Cerebellar cortex (tissue), 1 donor: ENCODE data around the gene C6.
"Not testable (repeated sequence)": the region's sequence is repeated elsewhere in the genome, so short reads cannot be mapped to it uniquely, and the experiment has no call there.

Experiments
- DNase-seq: peaks from one replicate; pipeline ENCODE4 v3.0.0-alpha.2; 2015; ENCODE audit warnings: low spot score

Gene C6

DNA sequence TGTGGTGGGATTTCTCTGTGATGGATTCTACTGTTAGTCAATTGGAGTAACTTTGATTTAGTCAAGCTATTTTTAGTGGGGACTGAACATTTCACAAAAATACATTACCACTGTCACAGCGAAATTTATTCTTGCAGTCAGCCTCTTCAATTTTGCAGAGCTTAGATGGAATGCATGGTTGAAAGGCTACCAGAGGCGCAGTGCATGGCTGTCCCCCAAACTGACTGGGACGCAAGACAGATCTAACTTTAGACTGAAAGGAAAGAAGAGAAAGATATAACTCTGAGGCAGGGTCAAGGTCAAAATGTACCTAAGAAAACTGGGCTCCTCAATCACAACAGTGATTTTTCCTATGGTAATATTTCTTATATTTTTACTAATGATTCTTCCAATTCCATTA, 13.7 kb downstream of the C6 start:
- no peak for DNase-seq

- no peak for DNase-seq
Measured at GRCh38 chr5:41196197-41196596, 17.1 kb downstream of the C6 start.

DNA sequence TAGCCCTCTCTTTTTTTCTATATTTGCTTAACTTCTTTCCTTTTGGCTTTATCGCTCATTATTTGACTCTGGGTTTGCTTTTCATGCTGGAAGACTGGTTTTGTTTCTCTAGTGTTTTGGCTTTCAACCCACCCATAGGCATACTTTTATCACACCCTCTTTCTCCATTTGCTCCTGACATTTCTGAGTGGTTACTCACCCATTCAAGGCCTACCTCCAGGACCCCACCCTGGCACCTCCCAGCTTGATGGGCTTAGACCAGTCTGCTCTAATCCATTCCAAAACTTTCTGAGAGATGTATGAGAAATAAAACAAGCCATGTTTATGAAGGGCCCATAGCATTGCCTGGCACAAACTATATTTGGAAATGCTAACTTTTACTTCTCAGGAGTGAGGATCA, 18.1 kb downstream of the C6 start:
- DNase-seq: no peak

GRCh38 chr5:41194339-41194738, 19.0 kb downstream of the C6 start:
- DNase-seq: no peak

DNA sequence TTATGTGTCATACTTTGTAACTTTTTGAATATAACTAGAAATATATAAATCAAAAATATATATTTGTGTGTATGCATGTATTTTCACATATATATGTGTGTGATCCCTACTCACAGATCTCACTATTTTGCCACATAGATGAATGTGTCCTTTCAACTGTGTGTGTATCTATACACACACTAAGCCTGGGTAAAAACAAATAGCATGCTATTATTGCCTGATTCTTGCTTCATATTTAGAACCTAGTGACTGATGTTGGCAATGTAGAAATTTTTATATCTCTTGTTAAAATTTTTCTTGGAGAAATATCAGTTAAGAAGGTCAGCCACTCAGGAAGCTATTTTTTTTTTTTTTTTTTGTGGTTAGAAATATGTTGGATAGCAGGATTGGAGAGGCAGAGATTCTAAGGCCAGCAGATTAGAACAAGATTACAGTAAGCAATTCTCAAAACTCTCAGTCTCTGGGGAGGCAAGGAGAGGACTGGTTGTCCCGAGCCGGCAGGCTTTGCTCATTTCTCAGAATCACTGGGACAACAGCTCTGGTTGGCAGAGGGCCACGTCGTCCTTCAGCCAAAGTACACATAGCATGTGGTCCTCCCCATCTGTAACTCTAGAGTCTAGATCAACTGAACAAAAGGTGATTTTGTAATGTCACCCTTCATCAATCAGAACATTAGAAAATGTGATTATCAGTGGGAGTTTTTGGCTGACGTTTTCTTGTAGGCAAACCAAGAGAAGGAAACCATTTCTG, 19.7 kb downstream of the C6 start:
- peak; percentile 98 for DNase-seq

DNA sequence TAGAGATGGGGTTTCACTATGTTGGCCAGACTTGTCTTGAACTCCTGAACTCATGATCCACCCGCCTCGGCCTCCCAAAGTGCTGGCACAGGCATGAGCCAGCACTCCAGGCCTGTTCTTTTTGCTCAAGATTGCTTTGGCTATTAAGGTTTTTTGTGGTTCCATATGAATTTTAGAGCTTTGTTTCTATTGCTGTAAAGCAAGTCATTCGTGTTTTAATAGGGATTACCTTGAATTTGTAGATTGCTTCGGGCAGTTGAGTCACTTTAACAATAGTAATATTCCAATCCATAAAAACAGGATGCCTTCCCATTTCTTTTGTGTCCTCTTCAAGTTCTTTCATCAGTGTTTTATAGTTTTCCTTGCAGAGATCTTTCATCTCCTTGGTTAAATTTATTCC, 22.1 kb downstream of the C6 start:
- no peak for DNase-seq

DNA sequence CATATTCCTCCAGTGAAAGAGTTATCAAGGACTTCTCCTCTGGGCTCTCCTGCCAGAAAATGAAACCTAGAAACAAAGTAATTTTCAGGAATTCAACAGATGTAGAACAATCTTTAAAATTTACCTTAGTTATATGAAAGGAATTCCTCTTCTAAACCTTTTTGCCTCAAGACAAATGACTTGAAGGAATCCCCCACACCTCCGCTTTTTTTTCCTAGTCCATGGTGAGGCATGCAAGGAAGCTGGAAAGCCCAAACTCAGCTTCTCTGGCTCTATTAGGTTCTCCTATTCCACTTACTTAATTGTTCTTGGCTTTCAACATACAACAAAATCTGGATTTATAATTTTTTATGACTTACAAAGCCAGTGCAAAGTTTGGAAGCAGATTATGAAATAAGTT, 27.2 kb downstream of the C6 start:
- DNase-seq: no peak

DNA sequence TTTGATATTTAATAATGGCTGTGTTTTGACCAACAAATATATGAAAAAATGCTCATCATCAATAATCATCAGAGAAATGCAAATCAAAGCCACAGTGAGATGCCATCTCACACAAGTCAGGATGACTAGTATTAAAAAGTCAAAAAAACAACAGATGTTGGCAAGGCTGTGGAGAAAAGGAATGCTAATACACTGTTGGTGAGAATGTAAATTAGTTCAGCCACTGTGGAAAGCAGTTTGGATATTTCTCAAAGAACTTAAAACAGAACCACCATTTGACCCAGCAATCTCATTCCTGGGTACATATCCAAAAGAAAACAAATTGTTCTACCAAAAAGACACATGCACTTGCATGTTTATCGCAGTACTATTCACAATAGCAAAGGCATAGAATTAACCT, 30.0 kb downstream of the C6 start:
- not testable (repeated sequence) for DNase-seq

DNA sequence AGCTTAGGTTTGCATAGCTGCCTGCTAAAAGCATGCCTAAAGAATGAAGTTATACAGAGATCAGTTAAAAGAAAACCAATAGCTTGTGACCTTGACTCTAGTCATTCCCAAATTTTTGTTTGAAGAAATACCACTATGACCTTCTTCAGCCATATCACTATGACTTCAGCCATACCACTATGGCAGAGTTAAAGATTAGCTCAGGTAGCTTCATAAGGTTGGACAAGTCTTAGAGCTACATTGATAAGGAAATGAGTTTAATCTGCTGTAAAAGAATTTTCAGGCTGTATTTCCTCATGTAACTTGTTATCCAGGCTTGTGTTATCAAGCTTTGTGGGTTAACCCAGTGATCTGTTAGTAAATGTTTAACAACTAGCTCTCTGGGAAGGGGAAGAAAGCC, 30.7 kb downstream of the C6 start:
- no peak for DNase-seq

GRCh38 chr5:41181691-41182564, 31.4 kb downstream of the C6 start:
- no peak for DNase-seq

GRCh38 chr5:41176952-41177351, 36.4 kb downstream of the C6 start:
- no peak for DNase-seq

DNA sequence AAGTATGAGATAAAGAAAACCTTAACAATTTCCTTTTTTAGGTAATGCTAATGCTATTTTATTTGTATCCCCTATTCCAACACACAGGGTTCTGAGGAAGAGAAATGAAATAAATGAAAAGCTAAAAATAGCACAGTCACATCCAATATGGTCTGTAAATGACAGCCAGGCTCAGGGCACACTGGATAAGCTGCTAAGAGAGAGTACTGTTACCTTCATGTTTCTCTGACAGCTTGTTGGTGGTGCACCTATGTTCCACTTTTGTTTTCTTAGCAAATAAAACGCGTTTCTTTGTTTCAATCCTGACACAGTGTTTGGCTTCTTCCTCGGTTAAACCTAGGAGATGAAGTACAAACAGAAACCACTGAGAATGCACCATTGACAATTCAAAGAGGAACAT, 41.3 kb downstream of the C6 start:
- no peak for DNase-seq

DNA sequence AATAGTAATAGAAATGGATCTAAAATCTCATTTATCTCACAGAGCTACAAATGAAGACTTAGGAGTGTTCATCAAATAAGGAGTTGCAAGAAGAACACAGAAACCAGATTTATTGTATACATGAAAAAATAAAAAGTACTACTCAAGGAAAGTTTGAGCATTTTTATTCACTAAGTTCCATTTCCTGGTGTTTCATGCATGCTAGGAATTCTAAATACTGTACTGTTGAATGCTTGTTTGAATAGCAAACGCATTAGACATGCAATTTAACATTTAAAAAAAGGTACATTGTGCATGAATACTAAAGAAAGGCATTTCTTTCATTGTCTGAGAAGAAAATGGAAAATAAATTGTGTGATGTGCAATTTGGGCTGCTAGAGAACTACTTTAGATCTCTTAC, 52.1 kb downstream of the C6 start:
- DNase-seq: no peak

- DNase-seq: no peak
Measured at GRCh38 chr5:41157272-41157894, 55.9 kb downstream of the C6 start.

- no peak for DNase-seq
Measured at GRCh38 chr5:41156739-41157138, 56.6 kb downstream of the C6 start.

DNA sequence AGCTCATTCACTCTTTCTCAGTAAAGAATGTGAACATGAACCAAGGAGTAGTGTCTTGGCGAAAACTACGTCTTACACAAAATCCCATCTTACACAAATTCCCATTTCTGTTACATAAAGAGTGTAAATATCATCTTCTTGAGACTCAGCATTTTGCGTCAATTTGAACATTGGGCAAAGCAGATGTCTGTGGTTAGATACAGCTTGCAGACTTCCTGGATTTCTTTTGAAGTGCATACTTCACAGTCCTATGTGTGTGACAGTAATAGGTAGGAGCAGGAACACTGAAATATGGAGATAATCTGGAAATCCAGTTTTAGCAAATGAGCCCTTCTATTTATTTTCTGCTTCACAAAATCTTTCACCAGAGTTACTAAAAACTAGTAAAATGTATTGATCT, 58.8 kb downstream of the C6 start:
- DNase-seq: no peak

DNA sequence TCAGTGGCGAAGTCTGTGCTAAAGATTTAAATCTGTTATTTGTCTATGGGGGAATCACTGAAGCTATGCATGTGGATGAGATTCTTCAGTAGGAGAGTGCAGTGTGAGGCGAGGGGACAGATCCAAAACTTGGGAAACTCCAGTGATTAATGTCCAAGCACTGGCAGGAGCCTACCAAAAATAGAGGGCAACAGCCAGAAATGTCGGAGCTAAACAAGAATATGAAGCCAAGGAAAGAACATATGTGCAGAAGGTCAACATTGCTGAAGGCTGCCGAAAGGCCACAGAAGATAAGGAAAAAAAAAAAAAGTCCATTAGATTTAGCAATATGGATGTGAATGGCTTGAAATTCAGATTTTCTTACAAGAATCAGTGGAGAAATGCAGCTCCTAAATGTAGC, 61.8 kb downstream of the C6 start:
- no peak for DNase-seq

GRCh38 chr5:41148448-41148847, 64.9 kb downstream of the C6 start:
- DNase-seq: no peak

GRCh38 chr5:41145306-41145705, 68.0 kb downstream of the C6 start:
- no peak for DNase-seq

DNA sequence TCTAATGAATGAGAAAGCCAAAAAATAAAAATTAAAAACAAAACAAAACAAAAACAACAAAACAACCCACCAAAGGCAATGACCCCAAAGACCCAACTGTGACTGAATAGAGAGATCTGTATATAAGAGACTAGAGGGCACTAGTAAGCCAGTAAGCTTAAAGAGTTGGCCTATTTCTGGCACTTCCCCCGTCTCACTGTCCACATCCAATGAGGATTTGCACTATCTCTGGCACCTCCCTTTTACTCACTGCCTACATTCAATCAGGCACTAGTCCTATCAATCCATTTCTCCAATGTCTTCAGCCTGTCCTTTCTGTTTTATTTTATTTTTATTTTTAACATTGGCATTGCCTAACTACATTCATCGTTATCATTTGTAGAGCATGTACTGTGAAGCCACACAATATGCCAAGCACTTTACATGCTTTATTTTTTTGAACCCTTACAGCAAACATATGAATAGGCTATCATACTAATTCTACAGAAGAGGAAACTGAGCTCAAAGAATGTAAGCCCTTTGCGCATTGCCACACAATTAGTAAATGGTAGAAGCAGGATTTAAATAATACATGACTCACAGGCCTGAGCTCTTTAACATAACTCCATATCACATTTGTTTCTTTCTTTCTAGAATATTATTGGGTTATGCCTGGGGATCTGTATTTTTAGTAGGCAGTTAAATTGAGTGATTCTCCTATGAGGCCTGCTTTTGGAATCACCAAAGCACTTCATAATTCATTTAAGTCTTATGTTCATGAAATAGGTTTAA, 70.0 kb downstream of the C6 start:
- DNase-seq: no peak

DNA sequence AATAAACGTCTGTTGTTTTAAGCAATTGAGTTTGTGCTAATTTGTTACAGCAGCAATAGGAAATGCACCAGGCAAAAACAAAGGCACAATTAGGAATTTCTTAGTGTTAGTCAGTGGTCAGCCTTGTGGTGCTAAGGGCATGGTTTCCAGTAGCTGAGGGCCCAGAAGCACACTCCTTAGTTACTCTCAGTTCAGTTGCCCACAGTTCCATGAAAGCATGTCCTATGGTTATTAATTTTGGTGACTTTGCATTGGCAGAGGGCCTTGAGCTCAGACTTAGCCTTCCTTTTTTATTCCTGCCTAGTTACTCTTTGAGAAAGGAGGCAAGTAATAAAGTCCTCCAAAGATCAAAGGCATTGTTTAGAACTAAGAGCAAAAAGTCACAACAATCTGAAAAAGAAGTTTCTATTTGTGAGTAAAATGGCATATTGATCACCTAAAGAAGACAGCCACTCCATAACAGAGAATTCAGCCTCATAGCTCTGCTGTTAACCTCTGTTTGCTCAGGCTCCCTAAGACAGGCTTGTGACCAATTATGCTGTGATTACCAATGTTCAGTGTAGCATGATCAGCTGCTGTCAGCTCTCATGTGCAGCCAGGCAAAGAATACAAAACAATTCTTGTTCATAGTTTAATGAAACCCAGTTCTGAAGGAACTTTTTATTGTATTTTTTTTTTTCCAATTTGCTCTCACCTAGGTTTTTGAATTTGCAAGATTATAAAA, 85.2 kb downstream of the C6 start:
- DNase-seq: no peak

DNA sequence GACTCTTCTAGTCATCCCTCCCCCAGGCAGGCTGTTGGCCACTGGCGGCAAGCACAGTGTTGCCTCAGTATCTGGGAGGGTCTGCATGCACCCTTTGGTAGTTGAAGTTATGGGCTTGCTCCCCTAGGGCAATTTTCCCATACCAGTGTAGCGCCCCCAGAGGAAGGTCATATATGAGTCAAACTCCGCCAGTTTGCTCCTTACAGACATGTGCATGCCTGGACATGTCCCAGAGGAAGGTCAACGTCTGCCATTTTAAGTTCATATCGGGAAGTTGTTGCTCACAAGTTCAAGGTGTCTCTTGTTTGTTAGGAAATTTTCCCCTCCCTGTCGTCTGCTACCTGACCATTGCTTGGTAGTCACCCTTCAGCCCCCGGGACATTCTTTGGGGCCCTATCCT, 90.9 kb downstream of the C6 start:
- no peak for DNase-seq
